GM10266 (cell line): ENCODE results near the gene MROH9.

Experiments used
- DNase-seq: peaks from one replicate; pipeline ENCODE4 v3.0.0; 2012; ENCODE audit errors: extremely low spot score
- TF ChIP-seq, protein P1 (sequence below): IDR thresholded peaks from 2 replicates; pipeline ENCODE4 v1.5.1; 2012; ENCODE audit warnings: mild to moderate bottlenecking, low read depth; ENCODE audit not compliant: control insufficient read depth, insufficient read depth; ENCODE audit errors: missing control alignments

Gene MROH9

DNA sequence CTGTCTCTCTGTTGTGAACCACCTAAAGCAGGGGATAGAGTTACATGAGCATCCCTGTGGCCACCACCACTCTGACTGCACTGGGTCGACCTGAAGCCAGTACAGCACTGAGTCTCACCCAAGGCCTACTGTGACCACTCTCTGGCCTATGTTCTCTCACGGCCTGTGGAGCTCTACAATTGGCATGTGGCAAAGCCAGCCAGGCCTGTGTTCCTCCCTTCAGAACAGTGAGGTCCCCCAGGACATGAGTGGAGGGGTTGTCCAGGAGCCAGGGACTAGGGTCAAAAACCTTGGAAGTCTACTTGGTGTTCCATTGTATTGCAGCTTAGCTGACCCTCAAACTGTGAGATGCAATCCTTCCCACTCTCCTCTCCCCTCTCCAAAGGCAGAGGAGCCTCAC is 112.7 kb downstream of the MROH9 start:
- DNase-seq: no peak
- TF ChIP-seq, protein P1, sequence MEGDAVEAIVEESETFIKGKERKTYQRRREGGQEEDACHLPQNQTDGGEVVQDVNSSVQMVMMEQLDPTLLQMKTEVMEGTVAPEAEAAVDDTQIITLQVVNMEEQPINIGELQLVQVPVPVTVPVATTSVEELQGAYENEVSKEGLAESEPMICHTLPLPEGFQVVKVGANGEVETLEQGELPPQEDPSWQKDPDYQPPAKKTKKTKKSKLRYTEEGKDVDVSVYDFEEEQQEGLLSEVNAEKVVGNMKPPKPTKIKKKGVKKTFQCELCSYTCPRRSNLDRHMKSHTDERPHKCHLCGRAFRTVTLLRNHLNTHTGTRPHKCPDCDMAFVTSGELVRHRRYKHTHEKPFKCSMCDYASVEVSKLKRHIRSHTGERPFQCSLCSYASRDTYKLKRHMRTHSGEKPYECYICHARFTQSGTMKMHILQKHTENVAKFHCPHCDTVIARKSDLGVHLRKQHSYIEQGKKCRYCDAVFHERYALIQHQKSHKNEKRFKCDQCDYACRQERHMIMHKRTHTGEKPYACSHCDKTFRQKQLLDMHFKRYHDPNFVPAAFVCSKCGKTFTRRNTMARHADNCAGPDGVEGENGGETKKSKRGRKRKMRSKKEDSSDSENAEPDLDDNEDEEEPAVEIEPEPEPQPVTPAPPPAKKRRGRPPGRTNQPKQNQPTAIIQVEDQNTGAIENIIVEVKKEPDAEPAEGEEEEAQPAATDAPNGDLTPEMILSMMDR: no peak

DNA sequence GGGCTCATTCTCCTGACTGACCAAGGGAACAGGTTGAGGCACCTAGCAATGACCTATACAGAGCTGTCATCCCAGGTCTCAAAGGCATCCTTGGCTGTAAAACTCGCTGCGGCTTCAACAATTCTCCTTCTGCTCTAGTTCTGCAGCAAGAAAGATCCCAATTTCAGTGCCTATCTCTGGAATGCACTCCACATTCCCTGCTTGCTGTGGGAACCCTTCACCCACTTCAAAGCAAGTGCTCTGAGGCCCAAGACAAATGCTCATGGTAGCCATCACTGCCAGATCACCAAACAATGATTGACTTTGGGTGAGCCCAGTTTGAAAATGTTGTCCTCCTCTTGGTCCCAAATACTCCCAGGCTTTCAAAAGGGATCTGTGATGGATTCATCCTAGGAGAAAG is 117.6 kb downstream of the MROH9 start:
- TF ChIP-seq, protein P1: no peak

DNA sequence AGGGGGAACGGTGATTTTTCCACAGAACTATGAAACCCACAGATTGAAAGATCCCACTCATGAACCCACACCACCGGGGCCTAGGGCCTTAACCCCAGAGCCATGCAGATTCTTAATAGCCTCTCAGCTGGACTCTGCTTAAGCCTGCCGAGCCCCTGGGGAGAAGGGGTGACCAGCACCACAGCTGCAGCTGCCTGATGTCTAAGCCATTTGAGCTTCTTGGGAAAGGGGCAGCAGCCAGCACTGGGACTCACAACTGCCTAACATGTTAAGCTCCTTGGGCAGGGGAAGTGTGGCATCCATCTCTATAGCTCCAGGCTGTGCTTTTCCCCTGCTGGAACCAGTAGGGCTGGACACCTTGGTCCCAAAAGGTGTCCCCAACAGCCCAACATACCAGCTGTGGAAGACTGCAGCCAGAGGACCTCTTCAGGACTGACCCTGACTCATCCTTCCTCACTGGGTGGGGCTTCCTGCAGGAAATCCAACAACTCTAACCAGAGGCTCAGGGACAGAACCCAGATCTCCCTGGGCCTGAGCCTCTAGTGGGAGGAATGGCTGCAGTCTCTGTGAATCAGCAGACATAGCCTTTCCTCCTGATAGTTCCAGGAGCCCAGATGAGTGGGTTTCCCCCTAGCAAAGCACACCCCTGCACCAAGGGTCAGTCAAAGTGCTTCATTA is 120.8 kb downstream of the MROH9 start:
- DNase-seq: no peak
- TF ChIP-seq, protein P1: no peak

More for the DNA sequence above, 117.6 kb downstream of the MROH9 start:
- no peak for DNase-seq

DNA sequence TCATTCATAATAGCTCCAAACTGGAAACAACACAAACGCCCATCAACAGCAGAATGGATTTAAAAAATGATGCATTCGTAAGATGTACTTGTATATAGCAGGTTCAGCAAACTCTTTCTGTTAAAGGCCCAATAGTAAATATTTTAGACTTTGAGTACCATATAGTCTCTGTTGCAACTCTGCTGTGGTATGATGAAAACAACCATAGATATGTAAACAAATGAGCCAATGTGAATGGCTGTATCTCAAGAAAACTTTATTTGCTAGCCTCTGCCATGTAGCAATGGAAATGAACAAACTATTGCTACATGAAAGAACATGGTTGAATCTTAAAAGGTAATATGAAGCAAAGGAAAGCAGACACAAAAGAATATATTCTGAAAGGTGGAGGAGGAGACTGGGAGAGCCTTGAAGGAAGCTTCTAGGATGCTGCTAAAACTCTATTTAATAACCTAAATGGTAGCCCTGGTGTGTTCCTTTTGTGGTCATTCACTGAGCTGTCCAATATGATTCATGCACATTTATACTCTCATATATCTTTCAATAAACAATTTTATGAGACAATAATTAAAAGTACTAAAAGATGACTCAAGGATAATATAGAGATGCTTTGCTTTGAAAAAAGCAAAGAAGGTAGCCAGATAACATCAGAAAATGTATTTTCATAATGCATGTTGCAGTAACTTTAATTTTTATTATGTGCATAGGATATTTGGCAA is 126.2 kb downstream of the MROH9 start:
- TF ChIP-seq, protein P1: no peak
- DNase-seq: no peak

DNA sequence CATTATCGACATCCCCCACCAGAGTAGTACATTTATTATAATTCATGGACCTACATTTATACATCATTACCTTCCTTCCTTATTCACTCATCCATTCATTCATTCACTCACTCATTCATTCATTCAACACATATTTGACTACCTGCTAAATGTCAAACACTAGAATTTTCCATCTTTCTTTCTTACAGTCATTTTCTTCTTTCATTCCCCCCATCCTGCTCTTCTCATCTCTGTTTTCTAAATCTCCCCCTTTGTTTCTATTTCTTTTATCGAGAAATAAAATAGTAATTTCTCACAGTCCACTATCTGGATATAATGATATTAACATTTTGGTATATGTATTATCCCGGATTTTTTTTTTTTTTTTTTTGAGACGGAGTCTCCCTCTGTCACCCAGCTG is 127.6 kb downstream of the MROH9 start:
- no peak for DNase-seq
- TF ChIP-seq, protein P1: no peak

DNA sequence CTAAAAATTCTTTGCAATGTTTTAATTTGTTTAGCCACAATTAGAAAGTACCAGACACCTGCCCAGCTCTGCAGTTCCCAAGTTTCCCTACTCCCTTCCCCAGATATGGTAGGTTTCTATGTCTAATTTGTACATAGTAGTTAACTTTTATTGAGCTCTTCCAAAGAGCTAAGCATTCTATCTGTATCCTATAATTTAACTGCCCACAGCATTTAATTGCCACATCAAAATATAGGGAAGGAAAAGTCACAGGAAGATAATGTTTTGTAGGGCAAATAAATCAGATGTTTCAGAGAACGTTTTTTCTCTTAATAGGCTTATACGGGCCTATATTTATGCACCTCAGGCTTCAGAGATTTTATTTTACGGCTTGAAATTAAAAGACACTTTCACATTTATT is 139.7 kb downstream of the MROH9 start:
- DNase-seq: no peak
- TF ChIP-seq, protein P1: no peak

DNA sequence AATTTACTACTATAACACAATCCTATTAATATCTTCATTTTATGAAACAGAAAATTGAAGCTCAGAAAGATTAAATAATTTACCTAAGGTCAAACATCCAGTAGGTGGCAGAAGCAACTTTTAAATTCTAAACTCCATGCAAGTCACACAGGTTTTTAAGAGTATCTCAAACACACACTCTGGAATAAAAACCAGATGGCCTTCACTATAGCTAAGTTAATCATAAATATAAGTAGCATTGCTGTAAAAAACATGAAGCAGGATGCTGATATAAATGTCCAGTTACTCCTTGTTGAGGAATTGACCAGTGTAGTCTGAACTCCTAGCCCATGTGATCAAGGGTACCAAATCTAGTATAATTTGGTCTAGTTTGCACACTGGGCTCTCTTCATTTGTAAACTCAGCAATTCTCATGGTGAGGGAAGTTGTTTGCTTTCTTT is 146.0 kb downstream of the MROH9 start:
- DNase-seq: no peak
- TF ChIP-seq, protein P1: peak; percentile 4
